K562 (cell line): ENCODE data around the gene FKBP7. TPM values are rescaled to one million over a fixed set of nuclear protein-coding genes. Genes with fewer than 3 reads are reported as not detected.

Experiments used
- ARID1B ChIP-seq: fragments of 450-650 bp; IDR thresholded peaks from 2 replicates; pipeline ENCODE4 v1.6.1; 2016; ENCODE audit warnings: antibody characterized with exemption, mild to moderate bottlenecking, inconsistent platforms
- BCL6 ChIP-seq: fragments of 250-450 bp; sonication (Bioruptor Pico); IDR thresholded peaks from 2 replicates; pipeline ENCODE4 v1.4.0; 2020
- BRD9 ChIP-seq: fragments of 450-650 bp; IDR thresholded peaks from 2 replicates; pipeline ENCODE4 v1.6.1; 2018; ENCODE audit warnings: low read depth; ENCODE audit not compliant: partially characterized antibody
- CHD4 ChIP-seq: fragments of 200-600 bp; sonication (generic); IDR thresholded peaks from 3 replicates; pipeline ENCODE4 v1.6.1; 2012; ENCODE audit warnings: low read depth, mild to moderate bottlenecking, mixed read lengths, low read length, inconsistent platforms; ENCODE audit not compliant: insufficient read depth, insufficient replicate concordance, poor library complexity, severe bottlenecking
- ELF2 ChIP-seq: fragments of 250-450 bp; sonication (Bioruptor Pico); IDR thresholded peaks from 2 replicates; pipeline ENCODE4 v1.5.0; 2021; ENCODE audit warnings: mild to moderate bottlenecking
- GABPA ChIP-seq: fragments of 200-800 bp; sonication (Bioruptor generic); conservative IDR thresholded peaks from 2 replicates; pipeline ENCODE4 v1.6.1; 2016; ENCODE audit warnings: low read depth, missing genetic modification characterization, missing compliant biosample characterization
- HDAC8 ChIP-seq: fragments of 450-650 bp; IDR thresholded peaks from 2 replicates; pipeline ENCODE4 v1.6.1; 2016; ENCODE audit warnings: mild to moderate bottlenecking, missing genetic modification characterization, moderate library complexity, missing compliant biosample characterization
- HIVEP1 ChIP-seq: fragments of 250-450 bp; sonication (Bioruptor Pico); IDR thresholded peaks from 2 replicates; pipeline ENCODE4 v1.4.0; 2020; ENCODE audit warnings: mild to moderate bottlenecking
- HOXB6 ChIP-seq: fragments of 250-450 bp; sonication (Bioruptor Pico); IDR thresholded peaks from 2 replicates; pipeline ENCODE4 v1.5.1; 2022; ENCODE audit warnings: mild to moderate bottlenecking, borderline replicate concordance
- KHSRP ChIP-seq: fragments of 450-650 bp; IDR thresholded peaks from 2 replicates; pipeline ENCODE4 v1.6.1; 2017
- LEF1 ChIP-seq: fragments of 450-650 bp; IDR thresholded peaks from 2 replicates; pipeline ENCODE4 v1.6.1; 2016; ENCODE audit warnings: mild to moderate bottlenecking
- MAFG ChIP-seq: fragments of 450-650 bp; conservative IDR thresholded peaks from 2 replicates; pipeline ENCODE4 v1.6.1; 2016; ENCODE audit warnings: missing genetic modification characterization, missing compliant biosample characterization
- NFXL1 ChIP-seq: fragments of 450-650 bp; formaldehyde crosslinking; IDR thresholded peaks from 2 replicates; pipeline ENCODE4 v1.4.0; 2021; ENCODE audit warnings: mild to moderate bottlenecking
- OTX1 ChIP-seq: fragments of 450-650 bp; formaldehyde crosslinking; IDR thresholded peaks from 2 replicates; pipeline ENCODE4 v1.4.0; 2022; ENCODE audit warnings: mild to moderate bottlenecking
- PHB2 ChIP-seq: fragments of 450-650 bp; IDR thresholded peaks from 2 replicates; pipeline ENCODE4 v1.6.1; 2017; ENCODE audit warnings: low read depth
- PHF21A ChIP-seq: fragments of 450-650 bp; IDR thresholded peaks from 2 replicates; pipeline ENCODE4 v1.6.1; 2017; ENCODE audit warnings: low read depth, borderline replicate concordance
- PML ChIP-seq: IDR thresholded peaks from 2 replicates; pipeline ENCODE4 v1.6.1; 2012; ENCODE audit warnings: low read length, inconsistent platforms
- POLR2AphosphoS5 ChIP-seq: IDR thresholded peaks from 2 replicates; pipeline ENCODE4 v1.6.1; 2011; ENCODE audit warnings: mild to moderate bottlenecking, low read depth, low read length, moderate library complexity; ENCODE audit not compliant: control insufficient read depth, insufficient read depth
- RUNX1 ChIP-seq: sonication (generic); IDR thresholded peaks from 2 replicates; pipeline ENCODE4 v1.6.1; 2016; ENCODE audit warnings: antibody characterized with exemption, low read depth
- SLC30A9 ChIP-seq: fragments of 250-450 bp; sonication (Bioruptor Pico); IDR thresholded peaks from 2 replicates; pipeline ENCODE4 v1.8.0; 2022; ENCODE audit warnings: mild to moderate bottlenecking, moderate library complexity
- TRIM24 ChIP-seq, 2 experiments: fragments of 450-650 bp; IDR thresholded peaks; 2 replicates each; pipeline ENCODE4 v1.6.1; 2016
- U2AF1 ChIP-seq: fragments of 200-400 bp; formaldehyde crosslinking; optimal IDR thresholded peaks from 2 replicates; pipeline ENCODE3; 2017; ENCODE audit warnings: mild to moderate bottlenecking, low read depth, low read length, moderate library complexity
- polyA plus RNA-seq, 8 experiments: library from polyadenylated mRNA; depleted of rRNA in 4 of 8; stranded (reverse) in 5 of 8; unstranded in 3 of 8; fragments of >200 nt; fragmentation: Nextera tagmentation in 2 of 8; fragmentation: Illumina TruSeq in 1 of 8; extraction: Ambion mirVana in 2 of 8; extraction: Trizol in 1 of 8; gene quantifications; 2 replicates each; pipeline versions ENCODE4 v1.2.1 to v1.2.3, GENCODE V29; 2011 to 2014; ENCODE audit warnings: inconsistent platforms in 1 of 8, missing spikeins in 1 of 8
- total RNA-seq, 7 experiments: library from RNA; depleted of rRNA in 6 of 7; stranded (reverse); fragments of >200 nt in 6 of 7; fragmentation: Illumina TruSeq in 2 of 7; extraction: Trizol in 2 of 7; gene quantifications; 2 replicates each; pipeline versions ENCODE4 v1.2.1 to v1.2.3, GENCODE V29; 2011 to 2021; ENCODE audit warnings: low replicate concordance in 1 of 7
- TF ChIP-seq, protein P1 (sequence below), 2 experiments: fragments of 200-800 bp in 1 of 2; sonication (Bioruptor generic) in 1 of 2; sonication (generic) in 1 of 2; formaldehyde crosslinking in 1 of 2; IDR thresholded peaks in 1 of 2; conservative IDR thresholded peaks in 1 of 2; 2 replicates each; pipeline versions ENCODE4 v1.5.0 to v1.6.1; 2016 to 2020; ENCODE audit warnings: missing compliant biosample characterization in 1 of 2, missing genetic modification characterization in 1 of 2, missing genetic modification reagents in 1 of 2
- TF ChIP-seq, protein P2 (sequence below): sonication (generic); formaldehyde crosslinking; IDR thresholded peaks from 2 replicates; pipeline ENCODE4 v1.4.0; 2020; ENCODE audit warnings: mild to moderate bottlenecking, missing genetic modification reagents
- TF ChIP-seq, protein P3 (sequence below): fragments of 250-450 bp; sonication (Bioruptor Pico); IDR thresholded peaks from 2 replicates; pipeline ENCODE4 v1.5.0; 2022; ENCODE audit warnings: mild to moderate bottlenecking

Gene FKBP7
- total and polyA plus RNA-seq, 9 of the 15 experiments (the other 6 are each of a cell fraction or from before 2014, with no cell fraction given): 6.1 to 23.2 (median 19.0) TPM

DNA sequence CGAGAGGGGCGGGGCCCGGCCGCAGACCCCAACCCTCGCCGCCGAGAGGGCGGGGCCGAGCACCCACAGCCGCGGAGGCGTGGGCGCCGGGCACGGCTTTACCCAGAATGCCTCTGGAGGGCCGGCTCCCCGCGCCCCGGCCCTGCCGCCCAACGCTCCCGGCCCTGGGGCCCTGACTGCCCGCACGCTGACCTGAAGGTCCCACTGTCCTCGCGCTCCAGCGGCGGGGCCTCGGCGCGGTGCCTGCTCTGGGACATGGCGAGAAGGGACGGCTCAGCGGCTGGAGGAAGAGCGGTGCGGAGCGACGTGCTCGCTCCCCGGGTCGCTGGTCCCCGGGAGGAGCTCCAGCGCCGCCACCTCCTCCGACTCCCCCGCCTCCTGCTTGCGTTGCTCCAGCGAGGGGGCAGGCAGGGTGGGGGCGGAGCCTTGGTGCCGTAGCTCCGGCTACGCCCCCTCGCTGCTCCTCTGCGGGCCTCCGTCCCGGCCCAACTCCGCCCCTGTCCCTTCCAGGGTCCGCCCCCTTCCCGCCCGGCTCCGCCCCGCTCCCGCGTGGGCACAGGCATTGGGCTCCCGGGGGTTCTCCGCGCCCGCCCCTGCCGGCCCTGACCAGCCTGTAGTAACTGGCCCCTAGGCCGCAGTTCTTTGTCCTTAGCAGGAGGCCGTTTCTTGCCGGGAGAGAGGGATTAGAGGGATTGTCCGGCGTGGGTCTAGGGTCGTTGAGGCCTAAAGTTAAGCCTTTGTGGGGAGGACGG, 27.4 kb downstream of the FKBP7 start, which contains the start of the genes PJVK and PRKRA (continued):
- TF ChIP-seq PHF21A (peak; percentile 30; the same call in 1 of the 2 replicates), KHSRP (no peak), POLR2AphosphoS5 (peak; percentile 88), BRD9 (peak; percentile 43), U2AF1 (peak; percentile 80), ELF2 (CRISPR knock-in tag) (no peak), RUNX1 (no peak), GABPA (tag) (peak; percentile 62; the same call in 1 of the 2 replicates), HDAC8 (tag) (peak; percentile 88; the same call in 1 of the 2 replicates), HOXB6 (CRISPR knock-in tag) (no peak), ARID1B (peak; percentile 49; the same call in 1 of the 2 replicates), NFXL1 (CRISPR knock-in tag) (no peak), TRIM24 (IDR thresholded peaks at IDR 0.05) (0 out of 4 replicates have a peak, but pooled peaks of 1 of the 2 experiments have one; percentile 6), PHB2 (no peak), MAFG (tag) (no peak), PML (peak; percentile 89), SLC30A9 (CRISPR knock-in tag) (no peak), LEF1 (no peak), OTX1 (no peak), BCL6 (CRISPR knock-in tag) (no peak), CHD4 (no peak), HIVEP1 (CRISPR knock-in tag) (no peak)
- TF ChIP-seq, protein P1, sequence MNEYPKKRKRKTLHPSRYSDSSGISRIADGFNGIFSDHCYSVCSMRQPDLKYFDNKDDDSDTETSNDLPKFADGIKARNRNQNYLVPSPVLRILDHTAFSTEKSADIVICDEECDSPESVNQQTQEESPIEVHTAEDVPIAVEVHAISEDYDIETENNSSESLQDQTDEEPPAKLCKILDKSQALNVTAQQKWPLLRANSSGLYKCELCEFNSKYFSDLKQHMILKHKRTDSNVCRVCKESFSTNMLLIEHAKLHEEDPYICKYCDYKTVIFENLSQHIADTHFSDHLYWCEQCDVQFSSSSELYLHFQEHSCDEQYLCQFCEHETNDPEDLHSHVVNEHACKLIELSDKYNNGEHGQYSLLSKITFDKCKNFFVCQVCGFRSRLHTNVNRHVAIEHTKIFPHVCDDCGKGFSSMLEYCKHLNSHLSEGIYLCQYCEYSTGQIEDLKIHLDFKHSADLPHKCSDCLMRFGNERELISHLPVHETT (CRISPR knock-in tag; conservative IDR thresholded peaks at IDR 0.05 in 1 of 2, IDR thresholded peaks at IDR 0.05 in 1 of 2): peak in 1 of 2 experiments; percentile 44; a peak in 2 of 4 replicates
- TF ChIP-seq, protein P2, sequence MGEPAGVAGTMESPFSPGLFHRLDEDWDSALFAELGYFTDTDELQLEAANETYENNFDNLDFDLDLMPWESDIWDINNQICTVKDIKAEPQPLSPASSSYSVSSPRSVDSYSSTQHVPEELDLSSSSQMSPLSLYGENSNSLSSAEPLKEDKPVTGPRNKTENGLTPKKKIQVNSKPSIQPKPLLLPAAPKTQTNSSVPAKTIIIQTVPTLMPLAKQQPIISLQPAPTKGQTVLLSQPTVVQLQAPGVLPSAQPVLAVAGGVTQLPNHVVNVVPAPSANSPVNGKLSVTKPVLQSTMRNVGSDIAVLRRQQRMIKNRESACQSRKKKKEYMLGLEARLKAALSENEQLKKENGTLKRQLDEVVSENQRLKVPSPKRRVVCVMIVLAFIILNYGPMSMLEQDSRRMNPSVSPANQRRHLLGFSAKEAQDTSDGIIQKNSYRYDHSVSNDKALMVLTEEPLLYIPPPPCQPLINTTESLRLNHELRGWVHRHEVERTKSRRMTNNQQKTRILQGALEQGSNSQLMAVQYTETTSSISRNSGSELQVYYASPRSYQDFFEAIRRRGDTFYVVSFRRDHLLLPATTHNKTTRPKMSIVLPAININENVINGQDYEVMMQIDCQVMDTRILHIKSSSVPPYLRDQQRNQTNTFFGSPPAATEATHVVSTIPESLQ (CRISPR knock-in tag): peak; percentile 62; the same call in 1 of the 2 replicates
- TF ChIP-seq, protein P3, sequence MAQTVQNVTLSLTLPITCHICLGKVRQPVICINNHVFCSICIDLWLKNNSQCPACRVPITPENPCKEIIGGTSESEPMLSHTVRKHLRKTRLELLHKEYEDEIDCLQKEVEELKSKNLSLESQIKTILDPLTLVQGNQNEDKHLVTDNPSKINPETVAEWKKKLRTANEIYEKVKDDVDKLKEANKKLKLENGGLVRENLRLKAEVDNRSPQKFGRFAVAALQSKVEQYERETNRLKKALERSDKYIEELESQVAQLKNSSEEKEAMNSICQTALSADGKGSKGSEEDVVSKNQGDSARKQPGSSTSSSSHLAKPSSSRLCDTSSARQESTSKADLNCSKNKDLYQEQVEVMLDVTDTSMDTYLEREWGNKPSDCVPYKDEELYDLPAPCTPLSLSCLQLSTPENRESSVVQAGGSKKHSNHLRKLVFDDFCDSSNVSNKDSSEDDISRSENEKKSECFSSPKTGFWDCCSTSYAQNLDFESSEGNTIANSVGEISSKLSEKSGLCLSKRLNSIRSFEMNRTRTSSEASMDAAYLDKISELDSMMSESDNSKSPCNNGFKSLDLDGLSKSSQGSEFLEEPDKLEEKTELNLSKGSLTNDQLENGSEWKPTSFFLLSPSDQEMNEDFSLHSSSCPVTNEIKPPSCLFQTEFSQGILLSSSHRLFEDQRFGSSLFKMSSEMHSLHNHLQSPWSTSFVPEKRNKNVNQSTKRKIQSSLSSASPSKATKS: no peak
